Activated CD4-positive, alpha-beta T cell treated with anti-CD3 and anti-CD28 coated beads, Interleukin-2, amount 50 U/mL, for 24 hours (primary cell): ENCODE results near the gene COA4.

Experiments used
- DNase-seq, 2 donors: peaks; one replicate each; pipeline ENCODE4 v3.0.0-alpha.2; 2020; ENCODE audit warnings: low read depth in 1 of 2, low spot score in 1 of 2

The COA4 gene

DNA sequence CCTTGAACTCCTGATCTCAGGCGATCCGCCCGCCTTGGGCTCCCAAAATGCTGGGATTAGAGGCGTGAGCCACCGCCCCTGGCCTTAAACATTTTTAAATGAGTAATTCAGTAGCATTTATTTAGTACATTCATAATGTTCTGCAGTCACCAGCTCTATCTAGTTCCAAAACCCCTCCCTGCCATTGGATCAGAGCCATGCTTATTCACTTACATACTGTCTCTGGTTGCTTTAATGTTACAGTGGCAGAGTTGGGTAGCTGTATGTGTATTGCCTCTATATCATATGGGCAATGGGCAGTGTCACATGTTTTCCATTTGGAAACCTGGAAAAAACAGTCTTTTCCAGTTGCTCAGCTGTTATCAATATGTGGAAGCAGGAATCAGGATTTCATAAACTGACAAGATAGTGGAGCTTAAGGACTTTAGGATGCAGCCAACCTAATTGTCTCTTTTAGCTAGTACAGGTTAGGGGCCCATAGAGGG lies 10.5 kb downstream of the COA4 start:
- DNase-seq: no peak

GRCh38 chr11:73862986-73863385 lies 13.7 kb downstream of the COA4 start:
- DNase-seq: no peak

DNA sequence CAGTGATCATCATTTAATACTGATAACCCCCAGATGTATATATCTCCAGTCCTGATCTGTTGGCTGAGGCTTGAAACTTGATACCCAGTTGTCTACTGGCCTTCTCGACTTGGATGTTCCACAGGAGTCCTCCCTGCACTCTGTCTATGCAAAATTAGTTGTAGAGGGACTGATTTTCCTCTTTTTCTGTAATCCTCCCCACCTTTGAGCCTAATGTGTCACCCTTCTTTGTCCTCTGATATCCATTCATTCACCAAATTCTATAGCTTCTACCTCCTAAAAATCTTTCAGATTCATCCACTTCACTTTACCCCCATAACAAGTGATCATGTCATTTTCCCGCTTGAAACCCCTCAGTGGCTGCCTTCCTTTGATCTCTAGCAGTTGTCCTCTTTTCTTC lies 16.4 kb downstream of the COA4 start:
- no peak for DNase-seq

GRCh38 chr11:73859671-73860070 lies 17.0 kb downstream of the COA4 start:
- DNase-seq: no peak

DNA sequence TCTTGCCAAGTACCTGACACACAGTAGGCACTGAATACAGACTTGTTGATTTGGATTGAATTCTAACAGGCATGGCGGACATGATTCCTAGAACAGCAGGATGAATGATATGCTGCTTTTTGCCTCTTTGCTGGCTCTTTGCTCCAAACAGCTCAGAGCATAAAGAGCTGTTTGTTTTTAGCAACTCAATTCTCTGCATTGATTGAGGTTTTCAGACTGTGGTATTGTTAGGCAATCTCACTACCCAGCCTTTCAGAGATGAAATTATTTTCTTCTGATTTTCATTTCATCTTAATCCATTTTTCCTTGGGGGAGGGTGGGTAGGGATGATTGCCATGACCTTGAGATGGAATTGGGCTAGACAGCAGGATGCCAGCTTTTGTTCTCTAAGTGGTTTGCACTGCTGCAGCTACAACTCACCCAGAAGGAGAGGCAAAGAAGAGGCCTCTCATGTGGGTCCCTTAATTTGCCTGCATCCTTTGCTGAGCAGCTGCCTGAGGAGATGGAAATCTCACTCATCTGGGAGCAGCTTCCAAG lies 20.5 kb downstream of the COA4 start:
- DNase-seq: no peak

DNA sequence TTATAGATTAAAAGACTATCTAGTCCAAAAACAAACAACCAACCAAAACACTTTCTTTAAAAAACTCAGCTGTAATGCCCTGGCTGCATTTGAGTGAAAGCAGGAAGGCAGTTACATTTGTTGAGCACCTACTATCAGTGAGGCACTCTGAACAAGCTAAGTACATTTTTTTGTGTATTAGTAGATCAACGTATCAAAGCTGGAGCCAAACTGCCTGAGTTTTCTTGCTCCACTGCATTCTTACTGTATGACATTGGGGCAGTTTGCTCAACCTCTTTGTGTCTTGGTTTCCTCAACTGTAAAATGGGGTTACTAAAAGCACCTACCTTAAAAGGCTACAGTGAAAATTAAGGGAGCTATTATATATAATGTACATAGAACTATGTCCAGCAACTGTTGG lies 22.0 kb downstream of the COA4 start:
- no peak for DNase-seq

GRCh38 chr11:73852049-73852448 lies 24.6 kb downstream of the COA4 start:
- no peak for DNase-seq

- no peak for DNase-seq
These were observed 25.4 kb downstream of the COA4 start for GRCh38 chr11:73851046-73851764.

DNA sequence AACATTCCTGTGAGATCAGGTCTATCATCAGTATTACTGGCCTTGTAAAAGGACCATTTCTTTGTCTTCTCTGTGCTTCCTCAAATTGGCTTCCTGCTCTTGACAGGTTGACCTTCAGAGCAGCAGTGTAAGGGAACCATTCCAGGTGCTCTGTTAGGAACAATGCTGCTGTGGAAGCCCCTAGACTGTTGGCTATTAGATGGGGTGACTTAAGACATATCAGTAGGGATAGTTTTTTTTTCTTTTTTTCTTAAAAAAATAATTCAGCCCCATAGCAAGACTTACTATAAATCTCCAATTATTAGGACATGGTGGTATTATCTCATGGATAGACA lies 37.6 kb downstream of the COA4 start:
- DNase-seq: no peak

GRCh38 chr11:73838443-73839122 lies 38.1 kb downstream of the COA4 start:
- DNase-seq: no peak

- DNase-seq: no peak
These were observed 43.6 kb downstream of the COA4 start for GRCh38 chr11:73833067-73833466.

DNA sequence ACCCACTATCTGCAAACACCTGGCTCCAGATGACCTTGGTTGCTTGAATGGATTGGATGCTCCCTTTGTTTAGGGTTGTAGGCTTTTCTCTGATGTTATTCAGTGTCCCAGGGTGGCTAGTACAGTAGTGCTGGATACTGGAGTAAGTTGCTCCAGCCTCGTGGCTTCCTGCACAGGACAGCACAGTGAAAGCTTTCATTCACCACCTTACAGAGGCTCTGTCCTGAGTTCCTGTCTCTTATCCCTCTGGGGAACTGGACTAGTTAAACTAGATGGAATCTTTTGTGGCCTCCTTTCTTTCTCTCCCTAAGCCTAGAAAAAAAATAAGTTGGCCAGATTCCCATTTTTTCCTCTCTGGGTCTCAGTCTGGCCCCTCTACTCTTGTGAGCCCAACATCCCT lies 46.4 kb downstream of the COA4 start:
- DNase-seq: no peak
